ENCODE measurements around the gene FOXP2.
A peak's percentile ranks its signal among the peaks of the same experiment; 100 is the strongest.

FOXP2 gene

GRCh38 chr7:114653364-114654088 is 238.9 kb downstream of the FOXP2 start (continued):
- peak; percentile 77 for TF ChIP-seq MYNN (tag by site-specific recombination; IDR thresholded peaks at IDR 0.05; ENCODE audit: borderline replicate concordance)
- TF ChIP-seq, protein P1, sequence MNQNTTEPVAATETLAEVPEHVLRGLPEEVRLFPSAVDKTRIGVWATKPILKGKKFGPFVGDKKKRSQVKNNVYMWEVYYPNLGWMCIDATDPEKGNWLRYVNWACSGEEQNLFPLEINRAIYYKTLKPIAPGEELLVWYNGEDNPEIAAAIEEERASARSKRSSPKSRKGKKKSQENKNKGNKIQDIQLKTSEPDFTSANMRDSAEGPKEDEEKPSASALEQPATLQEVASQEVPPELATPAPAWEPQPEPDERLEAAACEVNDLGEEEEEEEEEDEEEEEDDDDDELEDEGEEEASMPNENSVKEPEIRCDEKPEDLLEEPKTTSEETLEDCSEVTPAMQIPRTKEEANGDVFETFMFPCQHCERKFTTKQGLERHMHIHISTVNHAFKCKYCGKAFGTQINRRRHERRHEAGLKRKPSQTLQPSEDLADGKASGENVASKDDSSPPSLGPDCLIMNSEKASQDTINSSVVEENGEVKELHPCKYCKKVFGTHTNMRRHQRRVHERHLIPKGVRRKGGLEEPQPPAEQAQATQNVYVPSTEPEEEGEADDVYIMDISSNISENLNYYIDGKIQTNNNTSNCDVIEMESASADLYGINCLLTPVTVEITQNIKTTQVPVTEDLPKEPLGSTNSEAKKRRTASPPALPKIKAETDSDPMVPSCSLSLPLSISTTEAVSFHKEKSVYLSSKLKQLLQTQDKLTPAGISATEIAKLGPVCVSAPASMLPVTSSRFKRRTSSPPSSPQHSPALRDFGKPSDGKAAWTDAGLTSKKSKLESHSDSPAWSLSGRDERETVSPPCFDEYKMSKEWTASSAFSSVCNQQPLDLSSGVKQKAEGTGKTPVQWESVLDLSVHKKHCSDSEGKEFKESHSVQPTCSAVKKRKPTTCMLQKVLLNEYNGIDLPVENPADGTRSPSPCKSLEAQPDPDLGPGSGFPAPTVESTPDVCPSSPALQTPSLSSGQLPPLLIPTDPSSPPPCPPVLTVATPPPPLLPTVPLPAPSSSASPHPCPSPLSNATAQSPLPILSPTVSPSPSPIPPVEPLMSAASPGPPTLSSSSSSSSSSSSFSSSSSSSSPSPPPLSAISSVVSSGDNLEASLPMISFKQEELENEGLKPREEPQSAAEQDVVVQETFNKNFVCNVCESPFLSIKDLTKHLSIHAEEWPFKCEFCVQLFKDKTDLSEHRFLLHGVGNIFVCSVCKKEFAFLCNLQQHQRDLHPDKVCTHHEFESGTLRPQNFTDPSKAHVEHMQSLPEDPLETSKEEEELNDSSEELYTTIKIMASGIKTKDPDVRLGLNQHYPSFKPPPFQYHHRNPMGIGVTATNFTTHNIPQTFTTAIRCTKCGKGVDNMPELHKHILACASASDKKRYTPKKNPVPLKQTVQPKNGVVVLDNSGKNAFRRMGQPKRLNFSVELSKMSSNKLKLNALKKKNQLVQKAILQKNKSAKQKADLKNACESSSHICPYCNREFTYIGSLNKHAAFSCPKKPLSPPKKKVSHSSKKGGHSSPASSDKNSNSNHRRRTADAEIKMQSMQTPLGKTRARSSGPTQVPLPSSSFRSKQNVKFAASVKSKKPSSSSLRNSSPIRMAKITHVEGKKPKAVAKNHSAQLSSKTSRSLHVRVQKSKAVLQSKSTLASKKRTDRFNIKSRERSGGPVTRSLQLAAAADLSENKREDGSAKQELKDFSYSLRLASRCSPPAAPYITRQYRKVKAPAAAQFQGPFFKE (tag by site-specific recombination; IDR thresholded peaks at IDR 0.05; ENCODE audit: borderline replicate concordance): no peak
- TF ChIP-seq SCRT1 (tag by site-specific recombination; IDR thresholded peaks at IDR 0.05; ENCODE audit: borderline replicate concordance): peak; percentile 80; the same call in 1 of the 2 replicates
- no peak for TF ChIP-seq ZNF112 (tag by site-specific recombination; IDR thresholded peaks at IDR 0.05)
- no peak for TF ChIP-seq SALL2 (tag by site-specific recombination; IDR thresholded peaks at IDR 0.05; ENCODE audit: borderline replicate concordance)
- TF ChIP-seq ATF2 (tag by site-specific recombination; IDR thresholded peaks at IDR 0.05; ENCODE audit: low read depth): peak; percentile 83
- peak; percentile 90 for TF ChIP-seq PRDM1 (tag by site-specific recombination; IDR thresholded peaks at IDR 0.05)
- TF ChIP-seq TRIM28 (IDR thresholded peaks at IDR 0.05; ENCODE audit: borderline replicate concordance, low read length): peak; percentile 32; the same call in 1 of the 2 replicates
- no peak for TF ChIP-seq KLF8 (tag by site-specific recombination; IDR thresholded peaks at IDR 0.05)
- TF ChIP-seq ZBTB44 (tag by site-specific recombination; IDR thresholded peaks at IDR 0.05): peak; percentile 92; the same call in 1 of the 2 replicates
- peak; percentile 94 for TF ChIP-seq SP7 (tag by site-specific recombination; IDR thresholded peaks at IDR 0.05)
- TF ChIP-seq ZBTB21 (tag by site-specific recombination; IDR thresholded peaks at IDR 0.05): peak; percentile 71
- peak; percentile 94 for TF ChIP-seq PRDM4 (tag by site-specific recombination; IDR thresholded peaks at IDR 0.05)
- peak; percentile 74; the same call in 1 of the 2 replicates for TF ChIP-seq ZNF501 (tag by site-specific recombination; IDR thresholded peaks at IDR 0.05)
- TF ChIP-seq ZNF335 (tag by site-specific recombination; conservative IDR thresholded peaks at IDR 0.05): peak; percentile 77
- TF ChIP-seq KLF9 (tag by site-specific recombination; IDR thresholded peaks at IDR 0.05; ENCODE audit: low read depth): 0 out of 2 replicates have a peak, but pooled peaks have one; percentile 10
- TF ChIP-seq, protein P2, sequence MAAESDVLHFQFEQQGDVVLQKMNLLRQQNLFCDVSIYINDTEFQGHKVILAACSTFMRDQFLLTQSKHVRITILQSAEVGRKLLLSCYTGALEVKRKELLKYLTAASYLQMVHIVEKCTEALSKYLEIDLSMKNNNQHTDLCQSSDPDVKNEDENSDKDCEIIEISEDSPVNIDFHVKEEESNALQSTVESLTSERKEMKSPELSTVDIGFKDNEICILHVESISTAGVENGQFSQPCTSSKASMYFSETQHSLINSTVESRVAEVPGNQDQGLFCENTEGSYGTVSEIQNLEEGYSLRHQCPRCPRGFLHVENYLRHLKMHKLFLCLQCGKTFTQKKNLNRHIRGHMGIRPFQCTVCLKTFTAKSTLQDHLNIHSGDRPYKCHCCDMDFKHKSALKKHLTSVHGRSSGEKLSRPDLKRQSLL (tag by site-specific recombination; IDR thresholded peaks at IDR 0.05): no peak
- TF ChIP-seq ZNF560 (tag by site-specific recombination; IDR thresholded peaks at IDR 0.05; ENCODE audit: borderline replicate concordance): no peak
- TF ChIP-seq ZNF529 (tag by site-specific recombination; IDR thresholded peaks at IDR 0.05; ENCODE audit: insufficient replicate concordance): peak; percentile 28
- no peak for TF ChIP-seq ZBTB10 (tag by site-specific recombination; IDR thresholded peaks at IDR 0.05)

Data from HEK293 (cell line).